AML-193 (cell line): ENCODE data around the gene UBAC1.
"Not testable (repeated sequence)": the region's sequence is repeated elsewhere in the genome, so short reads cannot be mapped to it uniquely, and the experiment has no call there.

Source experiments
- DNase-seq, 2 experiments: peaks; one replicate each; lab custom pipeline; 2025; lab: John Stamatoyannopoulos, UW

The UBAC1 gene

GRCh38 chr9:135901826-135902225 is 59.3 kb downstream of the UBAC1 start:
- no peak for DNase-seq

- no peak for DNase-seq
Observed at GRCh38 chr9:135901031-135901758, 60.0 kb downstream of the UBAC1 start.

GRCh38 chr9:135898634-135899407 is 62.4 kb downstream of the UBAC1 start:
- no peak for DNase-seq

GRCh38 chr9:135896626-135897025 is 64.5 kb downstream of the UBAC1 start:
- no peak for DNase-seq

GRCh38 chr9:135896205-135896604 is 65.0 kb downstream of the UBAC1 start:
- DNase-seq: no peak

- DNase-seq: no peak
Observed at GRCh38 chr9:135895202-135895848, 65.8 kb downstream of the UBAC1 start.

- no peak for DNase-seq
Observed at GRCh38 chr9:135893104-135893503, 68.1 kb downstream of the UBAC1 start.

GRCh38 chr9:135892327-135892726 is 68.8 kb downstream of the UBAC1 start:
- not testable (repeated sequence) for DNase-seq

GRCh38 chr9:135891027-135891631 is 70.0 kb downstream of the UBAC1 start:
- no peak for DNase-seq

- DNase-seq: no peak
Observed at GRCh38 chr9:135890190-135891026, 70.8 kb downstream of the UBAC1 start.

GRCh38 chr9:135889564-135890189 is 71.5 kb downstream of the UBAC1 start:
- no peak for DNase-seq

- no peak for DNase-seq
Observed at GRCh38 chr9:135888766-135889394, 72.3 kb downstream of the UBAC1 start.

GRCh38 chr9:135888126-135888765 is 72.9 kb downstream of the UBAC1 start:
- DNase-seq: no peak

- DNase-seq: peak; percentile 60 to 65
Observed at GRCh38 chr9:135887585-135888050, 73.6 kb downstream of the UBAC1 start.

- DNase-seq: peak; percentile 78 to 85
Observed at GRCh38 chr9:135887021-135887507, 74.1 kb downstream of the UBAC1 start.

GRCh38 chr9:135886147-135886981 is 74.8 kb downstream of the UBAC1 start:
- DNase-seq: no peak

GRCh38 chr9:135885100-135885853 is 75.9 kb downstream of the UBAC1 start:
- DNase-seq: no peak
